HG03439 (cell line): ENCODE data around the gene GRIN2A.

Experiments
- ATAC-seq: cut with Tn5 transposase; IDR thresholded peaks from one replicate; pipeline ENCODE4 v1.9.1; 2021; ENCODE audit warnings: mild to moderate bottlenecking, moderate library complexity; ENCODE audit not compliant: unreplicated experiment

Gene GRIN2A

DNA sequence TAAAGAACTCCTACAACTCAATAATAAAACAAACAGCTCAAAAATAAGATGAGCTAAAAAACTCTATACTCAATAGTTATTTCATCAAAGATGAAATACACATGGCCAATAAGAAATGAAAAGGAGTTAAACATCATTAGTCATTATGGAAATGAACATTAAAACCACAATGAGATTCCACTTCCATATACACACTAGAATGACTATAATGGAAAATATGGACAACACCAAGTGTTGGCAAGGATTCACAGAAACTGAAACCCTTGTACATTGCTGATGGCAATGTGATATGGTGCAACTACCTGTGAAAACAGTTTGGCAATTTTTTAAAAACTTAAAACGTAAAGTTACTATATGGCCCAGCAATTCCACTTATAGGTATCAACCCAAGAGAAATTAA lies 91.4 kb downstream of the GRIN2A start:
- no peak for ATAC-seq

DNA sequence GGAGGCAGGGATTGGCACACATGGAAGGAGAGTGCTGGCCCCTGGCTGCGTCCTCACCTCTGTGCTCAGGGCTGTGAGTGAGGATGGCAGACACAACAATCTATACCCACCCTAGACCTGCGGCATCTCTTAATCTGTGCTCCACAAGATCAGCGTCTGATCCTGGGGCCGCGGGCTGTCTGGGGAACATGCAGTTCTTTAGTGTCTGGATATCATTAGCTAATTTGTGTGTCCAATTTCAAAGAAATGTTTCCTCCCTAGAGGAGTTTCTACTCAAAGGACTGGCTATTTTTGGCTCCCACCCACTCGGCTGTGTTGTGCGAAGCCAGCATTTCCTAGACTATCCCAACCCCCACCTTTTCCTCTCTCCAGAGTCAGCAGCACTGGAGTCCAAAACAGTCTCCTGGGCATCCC lies 93.8 kb downstream of the GRIN2A start:
- no peak for ATAC-seq

DNA sequence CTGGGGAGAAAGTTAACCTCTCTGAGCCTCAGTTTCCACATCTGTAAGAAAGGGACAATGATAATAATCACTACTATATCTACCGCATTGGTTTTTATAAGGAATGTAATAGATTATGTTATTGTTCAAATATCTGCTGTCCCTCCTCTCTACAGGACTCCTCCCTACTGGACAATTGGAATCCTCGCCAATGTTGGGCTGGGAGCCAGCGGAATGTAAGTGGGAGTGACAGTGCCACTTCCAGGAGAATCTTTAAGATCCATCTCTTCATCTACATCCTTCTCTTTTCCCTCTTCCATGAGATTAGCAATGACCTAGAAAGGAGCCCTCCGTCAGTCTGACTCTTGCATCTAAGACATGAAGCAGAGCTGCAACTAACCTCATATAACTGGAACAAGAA lies 95.1 kb downstream of the GRIN2A start:
- no peak for ATAC-seq

DNA sequence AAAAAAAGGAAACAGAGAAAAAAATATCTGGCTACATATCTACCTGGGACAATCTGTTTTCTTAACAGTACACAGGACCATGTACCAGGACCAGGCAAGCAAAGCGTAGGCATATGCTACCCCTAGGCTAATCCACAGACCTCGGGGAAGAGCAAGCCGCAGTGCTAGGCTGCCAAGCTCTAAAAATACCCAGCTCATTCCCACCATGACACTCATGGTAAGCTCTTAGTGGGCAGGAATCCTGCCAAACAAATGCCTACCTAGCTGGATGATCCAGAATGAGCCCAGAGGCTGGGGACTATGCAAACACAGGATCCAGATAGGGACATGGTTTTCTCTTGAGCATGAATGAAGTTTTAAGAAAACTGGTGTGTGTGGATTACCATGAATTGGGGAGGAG lies 95.6 kb downstream of the GRIN2A start:
- ATAC-seq = no peak

DNA sequence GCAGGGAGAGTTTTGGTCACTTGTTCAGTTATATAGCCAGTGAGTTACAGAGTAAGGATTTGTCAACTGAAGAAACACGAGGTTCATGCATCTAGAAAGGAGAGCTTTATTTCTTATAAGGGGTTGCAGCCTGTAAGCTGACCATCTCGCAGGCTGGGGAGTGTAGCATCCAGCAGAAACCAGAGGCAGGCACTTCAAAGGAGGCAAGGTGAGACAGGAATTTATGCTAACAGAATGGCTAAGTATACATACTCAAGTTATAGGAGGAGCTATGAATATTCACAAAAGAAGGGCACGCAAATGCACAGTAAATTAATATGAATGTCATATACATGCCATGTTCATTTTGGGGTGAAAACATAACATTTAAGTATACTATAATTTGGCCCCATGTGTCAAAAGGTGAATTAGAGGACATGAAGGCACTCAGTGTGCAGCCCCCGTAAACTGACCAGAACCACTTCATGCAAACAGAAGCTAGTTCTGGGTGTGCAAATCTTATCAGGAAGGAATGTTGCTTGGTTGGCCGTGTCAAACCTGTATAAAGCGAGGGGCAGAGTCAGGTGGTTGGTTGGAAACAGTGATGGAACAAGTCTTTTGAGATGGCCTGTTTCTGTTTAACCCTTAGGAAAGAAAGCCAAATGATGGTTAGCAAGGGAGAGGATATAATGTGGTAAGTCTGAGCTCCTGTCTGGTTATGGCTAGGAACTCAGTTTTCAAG lies 97.0 kb downstream of the GRIN2A start:
- ATAC-seq = no peak

DNA sequence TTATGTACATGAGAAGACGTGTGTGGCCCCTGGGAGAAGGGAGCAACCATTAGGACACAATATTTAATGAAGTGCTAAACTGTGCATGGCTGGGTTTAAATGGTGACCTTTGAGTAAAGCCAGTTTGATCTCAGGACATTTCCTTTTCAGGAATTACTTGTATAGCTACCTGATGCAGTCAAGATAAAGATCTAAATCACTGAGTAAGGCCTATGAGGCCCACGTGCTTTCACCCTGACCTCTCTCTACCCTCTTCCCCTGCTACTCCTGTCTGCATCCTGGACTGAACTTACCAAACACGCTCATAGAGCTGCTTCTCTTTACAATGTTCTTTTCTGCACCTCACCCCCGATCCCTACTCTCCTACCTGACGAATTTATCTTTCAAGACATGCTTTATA lies 98.9 kb downstream of the GRIN2A start:
- ATAC-seq = no peak

DNA sequence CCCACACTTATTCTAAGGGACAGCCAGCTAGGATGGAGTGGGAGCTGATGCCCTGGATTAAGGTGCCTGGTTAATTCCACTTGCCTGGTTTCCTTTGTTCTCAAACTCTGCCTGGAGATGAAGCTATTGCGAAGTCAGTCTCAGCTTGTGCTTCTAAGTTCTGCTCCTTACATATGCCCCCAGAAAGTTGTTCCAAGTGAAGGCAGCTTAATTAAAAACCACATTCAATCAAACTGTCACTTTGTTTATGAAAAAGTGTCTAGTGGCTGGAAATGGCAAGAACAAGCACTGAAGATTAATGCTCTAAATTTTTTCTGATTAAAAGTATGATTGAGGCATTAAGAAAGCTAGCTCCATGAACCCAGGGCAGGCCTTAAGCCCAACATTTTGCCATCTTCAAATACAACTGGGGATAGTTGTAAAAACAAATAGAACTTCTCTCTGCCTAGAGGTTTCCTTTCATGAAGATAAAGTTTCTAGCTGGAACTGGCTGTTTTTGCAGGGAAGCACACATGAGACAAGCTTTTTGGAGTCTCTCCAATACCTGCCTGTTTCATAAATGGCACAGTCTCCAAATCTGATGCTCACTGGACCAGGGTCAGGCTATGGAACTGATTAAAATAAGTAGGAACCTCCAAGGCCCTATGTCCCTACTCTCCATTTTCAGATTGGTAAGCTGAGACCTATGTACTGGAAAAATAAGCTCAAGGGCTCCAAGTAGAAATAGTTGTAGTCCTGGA lies 100.9 kb downstream of the GRIN2A start:
- ATAC-seq = no peak

DNA sequence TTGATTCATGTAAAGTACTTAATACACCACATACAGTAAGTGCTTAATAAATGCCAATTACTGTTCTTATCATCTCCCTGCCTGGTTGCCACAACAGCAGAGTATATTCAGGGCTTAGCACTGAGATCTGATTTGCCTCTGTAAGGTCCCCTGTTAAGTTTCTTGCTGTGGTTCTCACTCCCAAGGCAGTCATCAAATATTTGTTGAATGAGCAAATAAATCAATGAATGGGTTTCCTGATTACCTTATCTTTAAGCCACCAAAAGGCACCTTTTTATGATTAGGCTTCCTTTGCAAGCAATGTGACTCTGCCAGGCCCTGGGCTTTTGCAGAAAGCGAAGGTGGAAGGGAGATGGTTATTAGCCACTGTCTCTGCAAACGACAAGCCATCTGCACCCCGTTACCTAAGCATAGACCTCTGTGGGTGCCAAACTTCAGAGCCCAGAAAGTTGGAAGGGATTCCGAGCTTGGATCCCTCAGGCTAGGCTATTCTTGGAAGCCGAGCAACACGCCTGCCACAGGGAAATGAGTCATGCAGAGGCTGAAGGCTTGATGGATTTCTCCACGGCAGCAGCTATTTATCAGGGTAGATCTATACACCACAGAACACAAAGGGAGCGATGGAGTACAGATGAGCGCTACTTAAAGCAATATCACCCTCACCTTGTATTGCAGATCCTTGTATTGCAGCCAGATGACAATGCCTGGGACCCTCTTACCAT lies 102.0 kb downstream of the GRIN2A start:
- ATAC-seq = no peak

DNA sequence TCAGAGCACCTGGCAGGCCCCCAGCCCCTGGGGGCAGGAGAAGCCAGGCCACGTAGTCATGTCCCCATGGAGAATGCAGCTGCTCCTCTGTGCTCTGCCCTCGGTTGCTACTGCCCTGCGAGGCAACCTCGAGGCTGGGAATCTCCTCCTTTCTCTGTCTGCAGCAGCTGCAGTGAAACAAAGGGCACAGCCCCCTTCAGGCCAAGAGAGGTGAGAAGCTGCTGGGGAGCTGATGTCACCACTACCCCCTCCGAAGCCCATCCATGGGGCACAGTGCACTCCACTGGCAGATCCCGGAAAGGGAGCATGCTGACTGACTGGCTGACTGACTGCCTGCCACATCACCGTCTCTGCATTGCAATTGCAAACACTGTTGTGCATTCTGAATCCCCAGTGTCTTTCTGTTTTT lies 103.7 kb downstream of the GRIN2A start:
- no peak for ATAC-seq

DNA sequence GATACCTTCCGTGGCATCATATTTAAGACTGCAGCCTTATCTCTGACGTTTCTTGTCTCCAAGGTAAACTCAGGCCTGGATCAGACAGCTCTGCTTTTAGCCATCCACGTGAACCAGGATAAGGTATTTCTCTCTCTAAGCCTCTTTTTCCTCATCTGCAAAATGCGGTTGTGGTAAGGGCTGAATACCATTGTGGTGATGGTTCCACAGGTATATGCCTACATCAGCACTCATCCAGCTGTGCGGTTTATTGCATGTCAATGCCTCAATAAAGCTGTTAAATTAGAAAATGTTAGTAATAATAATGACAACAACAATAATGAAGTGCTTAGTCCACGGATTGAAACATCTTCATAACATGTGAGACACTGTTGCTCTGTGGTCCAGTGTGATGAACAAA lies 104.4 kb downstream of the GRIN2A start:
- ATAC-seq = no peak

DNA sequence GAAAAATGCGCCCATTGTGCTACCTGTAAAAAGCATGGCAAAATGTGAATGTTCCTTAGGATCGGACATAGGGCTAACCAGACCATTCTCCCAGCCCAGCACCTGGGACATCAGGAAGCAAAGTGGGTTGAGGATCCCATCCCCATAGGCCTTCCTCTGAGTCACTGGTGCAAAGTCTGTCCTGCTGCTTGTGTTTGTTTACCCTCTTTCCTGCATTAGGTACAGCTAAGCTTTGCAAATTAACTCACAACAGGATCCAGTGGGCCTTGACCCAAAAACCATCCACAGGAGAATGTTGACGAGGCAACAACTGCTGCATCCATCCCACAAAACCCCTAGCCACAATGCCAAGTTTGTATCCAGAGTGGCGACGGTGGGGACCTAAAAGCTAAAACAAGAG lies 106.2 kb downstream of the GRIN2A start:
- no peak for ATAC-seq

DNA sequence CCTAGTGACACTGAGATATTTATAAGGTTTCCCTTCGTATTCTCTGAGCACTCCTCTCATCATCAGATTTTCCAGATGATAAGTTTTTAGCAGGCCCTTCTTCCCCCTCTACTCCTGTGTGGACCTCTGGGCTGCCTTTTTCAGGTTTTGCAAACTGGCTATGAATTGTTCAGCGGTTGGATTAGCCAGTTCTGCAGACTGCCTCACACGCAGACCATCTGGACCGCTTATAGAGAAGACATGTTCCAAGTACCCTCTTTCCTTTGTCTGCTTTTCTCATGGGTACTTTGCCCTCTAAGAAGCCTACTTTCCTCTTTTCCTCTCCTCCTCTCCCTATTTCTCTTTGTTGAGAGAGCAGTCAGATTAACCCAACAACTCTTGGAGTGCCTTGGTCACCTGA lies 111.6 kb downstream of the GRIN2A start:
- no peak for ATAC-seq

DNA sequence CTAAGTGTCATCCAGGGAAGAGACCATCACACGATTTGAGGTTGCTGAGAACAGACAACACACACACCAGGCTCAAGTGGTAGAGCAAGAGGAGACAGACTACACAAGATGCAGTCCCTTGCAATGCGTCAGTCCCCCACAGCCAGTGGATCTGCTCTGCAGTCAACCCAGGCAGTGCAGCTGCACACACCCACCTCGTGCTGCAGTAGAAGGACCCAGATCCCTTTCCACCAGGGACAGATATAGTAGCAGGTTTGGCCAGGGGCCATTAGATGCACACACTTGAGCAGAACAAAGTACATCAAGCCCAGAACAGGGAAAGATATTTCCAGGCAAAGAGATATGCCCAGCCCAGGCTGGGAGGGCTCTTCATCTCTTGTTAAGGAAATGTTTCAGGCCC lies 112.9 kb downstream of the GRIN2A start:
- no peak for ATAC-seq

DNA sequence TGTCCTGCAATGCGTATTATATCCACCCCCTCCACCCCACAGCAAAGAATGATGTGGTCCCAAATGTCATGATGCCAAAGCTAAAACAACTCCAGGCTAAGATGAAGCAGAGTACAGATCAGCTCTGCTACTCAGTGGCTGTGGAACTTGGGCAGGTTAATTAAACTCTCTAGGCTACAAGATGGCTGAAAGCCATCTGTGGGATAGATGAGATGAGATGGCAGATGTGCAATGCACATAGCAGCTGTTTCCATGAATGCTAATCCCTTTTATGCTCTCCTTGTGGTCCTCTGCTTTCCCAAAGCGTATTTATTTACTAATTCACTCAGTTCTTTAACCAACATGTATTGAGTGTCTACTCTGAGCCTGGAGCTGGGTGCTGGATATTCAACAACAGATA lies 114.4 kb downstream of the GRIN2A start:
- no peak for ATAC-seq

DNA sequence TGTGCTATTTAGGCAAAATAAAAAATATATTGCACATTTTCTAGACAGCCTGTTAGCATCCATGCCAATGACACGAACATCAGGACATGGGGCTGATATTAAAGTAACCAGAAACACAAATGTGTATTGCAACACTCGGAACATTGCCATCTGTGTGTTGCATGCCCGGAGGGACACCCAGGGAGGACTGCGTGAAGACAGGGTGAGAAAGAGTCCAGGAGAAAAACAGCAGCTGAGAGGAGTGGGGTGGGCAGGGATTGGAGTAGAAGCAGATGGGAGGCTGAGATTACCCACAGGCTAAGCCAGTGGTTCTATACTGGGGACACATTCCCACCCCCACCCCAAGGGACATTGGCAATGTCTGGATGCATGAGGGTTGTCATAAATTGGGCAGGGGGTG lies 114.8 kb downstream of the GRIN2A start:
- ATAC-seq = no peak

DNA sequence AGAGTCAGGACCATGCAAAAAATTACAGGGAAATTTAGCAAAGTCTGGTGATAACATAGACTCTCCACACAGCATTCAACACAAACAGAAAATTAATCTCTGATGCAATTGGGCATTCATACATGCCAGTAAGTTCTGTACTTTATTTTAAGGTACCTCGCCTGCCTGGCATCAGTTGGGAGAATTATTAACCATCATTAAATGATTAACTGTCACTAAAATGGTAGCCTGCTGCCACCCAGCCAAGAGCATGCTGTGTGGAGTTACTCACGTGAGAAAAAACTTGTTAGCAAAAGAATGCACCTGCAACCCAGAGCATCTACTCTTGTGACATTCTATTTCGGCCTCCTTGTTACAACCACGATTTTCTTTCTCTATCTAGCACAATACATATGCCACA lies 117.2 kb downstream of the GRIN2A start:
- no peak for ATAC-seq

DNA sequence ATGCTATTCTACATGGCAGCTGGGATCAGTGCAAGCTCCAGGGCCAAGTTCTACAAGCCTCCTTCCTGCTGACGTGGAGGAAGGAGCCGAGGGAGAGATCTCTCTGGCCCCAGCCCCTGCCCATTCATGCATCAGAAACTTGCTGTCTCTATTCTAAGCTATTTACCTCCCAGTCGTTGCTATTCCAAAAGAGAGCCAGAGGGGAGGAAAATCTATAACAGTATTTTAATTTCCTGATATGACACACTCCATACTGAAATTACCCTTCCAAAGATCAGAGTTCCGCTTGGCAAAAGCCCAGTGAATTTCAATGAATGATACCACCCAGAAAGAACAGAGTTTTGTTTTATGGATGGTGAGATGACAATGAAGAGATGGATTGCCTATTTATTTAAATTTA lies 133.4 kb downstream of the GRIN2A start:
- no peak for ATAC-seq

DNA sequence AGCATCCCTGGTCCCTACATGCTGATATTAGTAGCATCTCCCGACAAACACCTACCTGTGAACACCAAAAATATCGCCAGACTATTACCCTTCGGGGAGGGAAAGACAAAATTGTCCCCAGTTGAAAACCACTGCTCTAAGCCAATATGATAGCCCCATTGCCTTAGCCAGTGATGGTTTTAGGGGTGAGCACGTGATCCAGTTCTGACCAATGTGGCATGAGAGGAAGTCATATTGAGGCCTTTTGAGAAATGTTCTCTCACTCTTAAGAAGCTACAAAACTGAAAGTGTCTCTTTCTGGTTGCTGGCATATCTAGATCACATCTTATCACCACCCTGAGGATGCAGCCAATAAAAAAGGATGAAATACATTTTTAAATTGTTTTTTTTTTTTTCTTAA lies 136.3 kb downstream of the GRIN2A start:
- no peak for ATAC-seq

DNA sequence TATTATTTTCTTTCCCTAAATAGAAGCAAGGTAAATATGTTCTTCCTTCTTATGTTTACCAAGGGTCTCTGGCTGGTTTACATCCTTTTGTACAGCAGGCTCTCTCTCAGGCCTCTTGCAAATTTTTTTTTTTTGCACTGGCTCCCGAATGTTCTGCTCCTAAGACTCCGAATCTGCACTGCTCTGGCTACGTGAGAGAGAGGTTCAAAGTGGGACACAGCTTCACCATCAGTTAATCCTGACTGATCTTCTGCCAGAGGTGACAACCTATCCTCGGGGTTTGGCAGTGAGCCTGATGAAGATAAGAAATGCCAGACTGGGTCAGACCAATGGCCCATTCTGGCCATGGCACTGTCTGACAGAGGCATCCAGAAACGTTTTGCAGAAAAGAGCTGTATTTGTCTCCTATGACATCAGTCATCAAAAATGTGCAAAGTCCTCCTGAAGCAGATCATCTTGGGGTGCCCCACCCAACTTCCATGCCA lies 136.9 kb downstream of the GRIN2A start:
- ATAC-seq = no peak

DNA sequence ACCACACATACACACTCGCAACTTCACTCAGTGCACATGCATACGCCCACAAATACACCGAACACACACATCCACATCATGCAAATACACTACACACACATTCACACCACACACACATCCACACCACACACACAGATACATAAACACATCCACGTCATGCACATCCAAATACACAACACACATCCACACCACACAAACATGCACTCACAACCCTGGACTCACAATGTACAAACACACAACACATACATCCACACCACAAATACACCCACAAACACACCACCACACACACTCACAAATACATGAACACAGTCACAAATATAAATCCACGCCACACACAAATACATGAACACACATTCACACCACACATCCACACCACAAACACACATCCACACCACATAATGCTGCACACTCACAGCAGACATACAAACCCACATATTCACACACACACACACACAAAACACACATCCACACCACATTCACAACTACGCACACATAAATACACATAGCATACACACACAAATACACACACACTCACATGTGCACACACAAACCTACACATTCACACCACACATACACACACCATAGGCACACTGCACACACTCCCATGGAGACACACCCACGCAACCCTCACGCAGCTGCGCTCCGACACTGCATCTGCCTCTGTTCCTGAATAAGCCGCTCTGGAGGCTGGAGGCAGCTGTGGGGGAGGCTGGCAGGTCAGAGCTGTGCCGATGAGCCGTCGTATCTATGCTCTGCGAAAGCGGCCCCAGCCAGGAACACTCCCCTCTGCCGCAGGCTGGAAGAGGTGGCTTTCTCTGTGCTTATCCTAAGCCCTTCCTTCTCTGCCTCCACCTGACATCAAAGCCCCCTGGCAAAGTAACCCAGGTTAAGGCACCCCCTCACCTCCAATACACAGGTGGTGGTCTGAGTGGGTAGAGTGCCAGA lies 141.8 kb downstream of the GRIN2A start:
- no peak for ATAC-seq
